Measurements from ENCODE around the gene PTPRB.

DNA sequence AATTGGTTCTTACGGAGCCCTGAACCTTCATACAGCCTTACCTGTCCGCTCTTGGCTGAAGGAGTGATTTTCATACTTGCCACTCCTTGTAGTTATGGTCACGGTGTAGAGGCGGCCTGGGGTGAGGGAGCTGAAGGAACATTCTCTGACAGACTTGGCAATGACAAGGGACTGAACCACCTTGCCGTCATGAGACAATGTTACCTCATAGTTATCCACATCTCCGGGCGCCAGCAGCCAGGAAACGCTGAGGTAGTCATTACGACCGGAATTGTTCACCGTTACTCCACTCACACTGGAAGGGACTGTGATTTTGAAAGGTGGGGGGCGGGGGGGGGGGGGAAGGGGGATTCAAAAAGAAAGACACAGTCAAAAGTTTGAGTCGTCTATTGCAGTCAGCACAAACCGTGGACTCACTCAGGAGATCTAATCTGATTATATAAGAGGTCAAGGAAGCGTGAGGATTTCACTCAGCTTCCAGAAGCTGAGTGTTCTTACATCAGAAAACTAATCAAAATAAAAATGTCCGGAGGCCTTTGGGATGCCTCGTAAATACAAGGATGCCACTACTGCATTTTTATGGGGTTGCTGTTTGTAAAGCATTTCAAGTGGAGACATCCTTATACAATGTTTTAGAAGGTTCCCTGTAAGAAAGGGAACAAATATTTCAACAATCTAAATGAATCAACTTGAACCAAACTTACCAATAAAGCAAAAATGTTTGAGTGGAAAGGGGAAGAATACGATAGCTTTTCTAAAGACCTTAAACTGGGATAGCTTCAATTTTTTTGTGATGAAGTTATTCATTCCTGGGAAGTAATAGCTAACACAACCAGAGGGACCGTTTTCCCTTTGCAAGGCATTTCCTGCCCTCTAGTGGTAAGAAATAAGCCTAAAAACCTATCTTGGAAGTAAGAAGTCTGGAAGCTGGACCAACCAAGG, 60.6 kb downstream of the PTPRB start:
- TF ChIP-seq EP300 (IDR thresholded peaks at IDR 0.05; ENCODE audit: borderline replicate concordance) (no peak), TAF1 (IDR thresholded peaks at IDR 0.05; ENCODE audit: low read depth) (no peak), FOXM1 (IDR thresholded peaks at IDR 0.05; ENCODE audit: borderline replicate concordance, low read depth) (no peak; the same call in 1 of the 2 replicates), RAD21 (IDR thresholded peaks at IDR 0.05; ENCODE audit: low read depth) (peak; percentile 98), EGR1 (IDR thresholded peaks at IDR 0.05) (no peak), NFIC (IDR thresholded peaks at IDR 0.05) (no peak), YY1 (IDR thresholded peaks at IDR 0.05; ENCODE audit: low read depth) (no peak), CEBPB (IDR thresholded peaks at IDR 0.05) (no peak), ZBTB7A (IDR thresholded peaks at IDR 0.05; ENCODE audit: low read depth) (no peak)
- TF ChIP-seq, protein P1, sequence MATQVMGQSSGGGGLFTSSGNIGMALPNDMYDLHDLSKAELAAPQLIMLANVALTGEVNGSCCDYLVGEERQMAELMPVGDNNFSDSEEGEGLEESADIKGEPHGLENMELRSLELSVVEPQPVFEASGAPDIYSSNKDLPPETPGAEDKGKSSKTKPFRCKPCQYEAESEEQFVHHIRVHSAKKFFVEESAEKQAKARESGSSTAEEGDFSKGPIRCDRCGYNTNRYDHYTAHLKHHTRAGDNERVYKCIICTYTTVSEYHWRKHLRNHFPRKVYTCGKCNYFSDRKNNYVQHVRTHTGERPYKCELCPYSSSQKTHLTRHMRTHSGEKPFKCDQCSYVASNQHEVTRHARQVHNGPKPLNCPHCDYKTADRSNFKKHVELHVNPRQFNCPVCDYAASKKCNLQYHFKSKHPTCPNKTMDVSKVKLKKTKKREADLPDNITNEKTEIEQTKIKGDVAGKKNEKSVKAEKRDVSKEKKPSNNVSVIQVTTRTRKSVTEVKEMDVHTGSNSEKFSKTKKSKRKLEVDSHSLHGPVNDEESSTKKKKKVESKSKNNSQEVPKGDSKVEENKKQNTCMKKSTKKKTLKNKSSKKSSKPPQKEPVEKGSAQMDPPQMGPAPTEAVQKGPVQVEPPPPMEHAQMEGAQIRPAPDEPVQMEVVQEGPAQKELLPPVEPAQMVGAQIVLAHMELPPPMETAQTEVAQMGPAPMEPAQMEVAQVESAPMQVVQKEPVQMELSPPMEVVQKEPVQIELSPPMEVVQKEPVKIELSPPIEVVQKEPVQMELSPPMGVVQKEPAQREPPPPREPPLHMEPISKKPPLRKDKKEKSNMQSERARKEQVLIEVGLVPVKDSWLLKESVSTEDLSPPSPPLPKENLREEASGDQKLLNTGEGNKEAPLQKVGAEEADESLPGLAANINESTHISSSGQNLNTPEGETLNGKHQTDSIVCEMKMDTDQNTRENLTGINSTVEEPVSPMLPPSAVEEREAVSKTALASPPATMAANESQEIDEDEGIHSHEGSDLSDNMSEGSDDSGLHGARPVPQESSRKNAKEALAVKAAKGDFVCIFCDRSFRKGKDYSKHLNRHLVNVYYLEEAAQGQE (IDR thresholded peaks at IDR 0.05; ENCODE audit: low read depth): no peak
- TF ChIP-seq, protein P2, sequence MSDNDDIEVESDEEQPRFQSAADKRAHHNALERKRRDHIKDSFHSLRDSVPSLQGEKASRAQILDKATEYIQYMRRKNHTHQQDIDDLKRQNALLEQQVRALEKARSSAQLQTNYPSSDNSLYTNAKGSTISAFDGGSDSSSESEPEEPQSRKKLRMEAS (IDR thresholded peaks at IDR 0.05): no peak
